T-helper 2 cell treated with Interferon-gamma antibody and Interleukin-4, amounts not matched to agents 5 μg/mL and 100 μg/mL, for 36 hours (primary cell): ENCODE results near the gene RAB3IL1.
A peak's percentile ranks its signal among the peaks of the same experiment; 100 is the strongest.

ENCODE experiments used
- DNase-seq: peaks from one replicate; pipeline ENCODE4 v3.0.0; 2021; ENCODE audit warnings: low spot score
- H3K27ac Mint-ChIP-seq: one replicate; pipeline ENCODE4 v1.8.0; 2021; ENCODE audit warnings: mild to moderate bottlenecking, mixed read lengths
- H3K27me3 Mint-ChIP-seq: one replicate; pipeline ENCODE4 v1.8.0; 2021; ENCODE audit warnings: low read depth, mixed read lengths
- H3K36me3 Mint-ChIP-seq: one replicate; pipeline ENCODE4 v1.8.0; 2021; ENCODE audit warnings: low read depth, mixed read lengths
- H3K4me1 Mint-ChIP-seq: one replicate; pipeline ENCODE4 v1.8.0; 2021; ENCODE audit warnings: low read depth, mixed read lengths
- H3K4me3 Mint-ChIP-seq: one replicate; pipeline ENCODE4 v1.8.0; 2022; ENCODE audit warnings: mild to moderate bottlenecking, moderate library complexity, mixed read lengths
- H3K9me3 Mint-ChIP-seq: one replicate; pipeline ENCODE4 v1.8.0; 2021; ENCODE audit warnings: mixed read lengths

RAB3IL1 gene

GRCh38 chr11:61919705-61920631 lies 2.6 kb upstream of the RAB3IL1 start:
- Mint-ChIP-seq H3K27me3 (peaks cover 49% of the 10 kb centered on the region), H3K4me3 (no peak overlapping the region), H3K4me1 (peaks cover 4% of the 10 kb centered on the region), H3K9me3 (no peaks in the 10 kb centered on the region), H3K36me3 (no peaks in the 10 kb centered on the region), H3K27ac (no peak overlapping the region)
- DNase-seq: no peak

DNA sequence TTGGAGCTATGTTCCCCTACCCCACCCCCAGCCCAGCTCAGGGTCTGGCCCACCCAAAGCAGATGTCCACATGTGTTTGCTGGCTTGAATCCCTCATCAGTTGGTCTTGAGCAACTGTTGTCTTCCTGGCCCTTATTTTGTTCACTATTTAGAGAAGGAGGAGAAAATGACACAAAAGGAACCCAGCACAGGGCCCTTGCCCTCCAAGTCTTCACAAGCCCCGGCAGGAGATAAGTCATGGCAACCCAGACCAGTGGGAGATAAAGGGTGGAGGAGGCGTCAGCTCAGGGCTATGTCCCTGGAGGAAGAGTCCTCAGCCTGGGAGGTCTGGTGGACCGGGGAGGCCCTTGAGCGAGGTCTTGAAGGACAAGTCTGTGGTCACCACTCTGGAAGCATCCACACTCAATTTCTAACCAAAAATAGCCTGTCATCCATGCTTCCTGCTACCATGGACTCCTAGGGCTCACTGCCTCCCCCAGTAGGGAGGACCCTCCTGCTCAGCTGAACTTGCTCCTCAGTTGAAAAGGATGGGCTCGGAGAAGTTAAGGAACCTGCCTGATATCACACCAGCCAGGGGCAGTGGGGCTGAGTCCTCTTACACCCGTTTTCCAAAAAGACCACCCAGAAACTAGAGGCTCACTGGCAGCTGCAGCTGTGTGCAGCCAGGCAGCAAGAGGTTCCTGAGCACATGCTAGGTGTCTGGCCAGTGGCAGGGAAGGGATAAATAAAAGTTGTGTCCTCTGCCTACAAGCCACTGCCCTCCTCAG lies 1.8 kb upstream of the RAB3IL1 start:
- Mint-ChIP-seq H3K27ac (no peak overlapping the region), H3K9me3 (no peaks in the 10 kb centered on the region), H3K4me3 (no peak overlapping the region), H3K27me3 (peaks cover 53% of the 10 kb centered on the region), H3K4me1 (peaks cover 4% of the 10 kb centered on the region), H3K36me3 (no peaks in the 10 kb centered on the region)
- DNase-seq: no peak

GRCh38 chr11:61918251-61918937 lies 1.0 kb upstream of the RAB3IL1 start:
- Mint-ChIP-seq H3K9me3 (no peaks in the 10 kb centered on the region), H3K27me3 (peaks cover 56% of the 10 kb centered on the region), H3K4me1 (peaks cover 4% of the 10 kb centered on the region), H3K4me3 (peak overlapping the region; percentile 69), H3K27ac (no peak overlapping the region), H3K36me3 (no peaks in the 10 kb centered on the region)
- no peak for DNase-seq

GRCh38 chr11:61916737-61917333 lies 531 bp downstream of the RAB3IL1 start:
- peaks cover 56% of the 10 kb centered on the region for H3K27me3 Mint-ChIP-seq
- no peaks in the 10 kb centered on the region for H3K36me3 Mint-ChIP-seq
- H3K27ac Mint-ChIP-seq: no peak overlapping the region
- peak overlapping the region; percentile 24 for H3K4me3 Mint-ChIP-seq
- no peaks in the 10 kb centered on the region for H3K9me3 Mint-ChIP-seq
- peaks cover 4% of the 10 kb centered on the region for H3K4me1 Mint-ChIP-seq
- no peak for DNase-seq

DNA sequence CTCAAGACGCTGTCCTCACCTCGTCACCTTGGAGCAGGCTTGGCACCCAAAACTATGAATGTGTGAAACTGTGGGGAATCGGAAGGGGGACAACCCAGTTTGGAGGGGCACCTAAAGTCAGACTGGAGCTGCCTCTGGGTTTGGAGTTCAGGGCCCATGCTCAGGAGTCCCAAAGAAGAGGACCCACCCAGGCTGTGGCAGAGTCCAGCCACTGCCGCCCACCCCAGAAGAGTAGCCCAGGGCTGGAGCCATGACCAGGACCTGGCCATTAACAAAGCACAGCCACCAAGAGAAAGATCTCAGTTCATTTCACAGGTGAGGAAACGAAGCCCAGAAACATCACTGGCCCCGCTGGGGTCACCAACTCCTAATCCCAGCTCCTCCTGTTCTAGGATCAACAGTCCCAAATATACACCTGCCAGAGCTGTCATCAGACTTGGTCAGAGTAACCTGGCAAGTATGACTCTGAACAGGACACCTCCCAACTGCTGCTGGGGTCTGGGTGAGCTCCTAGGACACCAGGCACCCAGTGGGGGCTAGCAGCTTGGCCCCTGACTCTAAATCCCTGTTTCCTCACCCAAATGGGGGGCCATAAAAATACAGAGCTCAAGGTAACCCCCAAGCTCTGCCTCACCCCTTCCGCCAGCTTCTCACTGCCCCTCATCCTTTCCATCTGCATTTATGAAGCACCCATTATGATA lies 2.7 kb downstream of the RAB3IL1 start:
- Mint-ChIP-seq H3K27ac (no peak overlapping the region), H3K9me3 (no peaks in the 10 kb centered on the region), H3K4me3 (no peak overlapping the region), H3K36me3 (no peaks in the 10 kb centered on the region), H3K27me3 (peaks cover 48% of the 10 kb centered on the region), H3K4me1 (peaks cover 4% of the 10 kb centered on the region)
- no peak for DNase-seq

GRCh38 chr11:61913699-61914395 lies 3.5 kb downstream of the RAB3IL1 start:
- H3K27ac Mint-ChIP-seq: no peak overlapping the region
- peaks cover 41% of the 10 kb centered on the region for H3K27me3 Mint-ChIP-seq
- no peaks in the 10 kb centered on the region for H3K36me3 Mint-ChIP-seq

GRCh38 chr11:61912991-61913698 lies 4.2 kb downstream of the RAB3IL1 start:
- H3K27me3 Mint-ChIP-seq: peaks cover 34% of the 10 kb centered on the region
- no peak overlapping the region for H3K4me3 Mint-ChIP-seq
- H3K36me3 Mint-ChIP-seq: no peaks in the 10 kb centered on the region
- H3K4me1 Mint-ChIP-seq: peaks cover 4% of the 10 kb centered on the region
- H3K9me3 Mint-ChIP-seq: no peaks in the 10 kb centered on the region
- no peak for DNase-seq
- no peak overlapping the region for H3K27ac Mint-ChIP-seq

More at GRCh38 chr11:61913699-61914395, 3.5 kb downstream of the RAB3IL1 start:
- Mint-ChIP-seq H3K9me3 (no peaks in the 10 kb centered on the region), H3K4me1 (peaks cover 4% of the 10 kb centered on the region), H3K4me3 (no peak overlapping the region)
- no peak for DNase-seq

GRCh38 chr11:61912530-61912898 lies 4.9 kb downstream of the RAB3IL1 start:
- Mint-ChIP-seq H3K4me1 (no peaks in the 10 kb centered on the region), H3K9me3 (no peaks in the 10 kb centered on the region), H3K4me3 (no peak overlapping the region), H3K27ac (no peak overlapping the region), H3K27me3 (peaks cover 27% of the 10 kb centered on the region), H3K36me3 (no peaks in the 10 kb centered on the region)
- DNase-seq: no peak

DNA sequence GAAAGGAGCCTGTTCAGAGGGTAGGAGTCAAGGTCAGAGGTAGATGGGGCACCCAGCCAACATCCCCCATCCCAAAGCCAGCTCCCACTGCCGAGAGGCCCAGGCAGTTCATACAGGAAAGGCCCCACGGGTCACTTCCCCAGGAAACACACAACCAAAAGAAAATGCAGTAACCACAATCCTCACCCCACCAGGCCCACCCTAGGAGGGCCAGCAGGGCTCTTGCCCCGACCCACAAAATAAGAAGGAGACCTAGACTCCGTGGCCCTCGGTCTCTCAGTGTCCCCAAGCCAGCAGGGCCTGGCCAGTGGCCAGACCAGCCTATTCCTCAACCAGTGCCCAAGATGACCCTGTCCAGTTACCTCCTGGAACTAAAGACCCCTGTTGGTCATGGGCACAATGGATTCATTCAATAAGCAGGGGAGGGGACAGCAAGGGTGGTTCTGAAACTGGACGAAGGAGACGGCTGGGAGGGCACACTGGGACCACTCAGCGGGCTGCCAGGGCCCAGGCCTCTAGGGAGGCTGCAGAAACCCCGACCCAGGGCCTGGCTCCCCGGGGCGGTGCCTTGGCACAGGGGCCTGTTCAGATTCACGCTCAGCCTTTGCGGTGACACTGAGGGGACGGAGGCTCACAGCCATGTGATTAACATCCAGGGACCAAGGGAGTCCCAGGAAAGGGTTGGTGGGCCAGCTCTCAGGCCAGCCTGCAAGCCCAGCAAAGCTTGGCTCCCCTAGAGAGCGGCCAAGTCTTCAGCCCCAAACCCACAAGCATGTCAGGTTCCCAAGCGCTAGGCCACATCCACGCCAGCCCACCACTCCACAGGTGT lies 5.5 kb downstream of the RAB3IL1 start:
- H3K4me1 Mint-ChIP-seq: no peaks in the 10 kb centered on the region
- H3K27ac Mint-ChIP-seq: no peak overlapping the region
- H3K27me3 Mint-ChIP-seq: peaks cover 26% of the 10 kb centered on the region

GRCh38 chr11:61911128-61911700 lies 6.2 kb downstream of the RAB3IL1 start:
- no peak overlapping the region for H3K4me3 Mint-ChIP-seq
- H3K36me3 Mint-ChIP-seq: no peaks in the 10 kb centered on the region
- no peaks in the 10 kb centered on the region for H3K4me1 Mint-ChIP-seq
- H3K27ac Mint-ChIP-seq: no peak overlapping the region
- peaks cover 19% of the 10 kb centered on the region for H3K27me3 Mint-ChIP-seq
- no peaks in the 10 kb centered on the region for H3K9me3 Mint-ChIP-seq
- DNase-seq: no peak

More for the DNA sequence above, 5.5 kb downstream of the RAB3IL1 start:
- no peak for DNase-seq
- H3K4me3 Mint-ChIP-seq: no peak overlapping the region
- no peaks in the 10 kb centered on the region for H3K36me3 Mint-ChIP-seq
- no peaks in the 10 kb centered on the region for H3K9me3 Mint-ChIP-seq

DNA sequence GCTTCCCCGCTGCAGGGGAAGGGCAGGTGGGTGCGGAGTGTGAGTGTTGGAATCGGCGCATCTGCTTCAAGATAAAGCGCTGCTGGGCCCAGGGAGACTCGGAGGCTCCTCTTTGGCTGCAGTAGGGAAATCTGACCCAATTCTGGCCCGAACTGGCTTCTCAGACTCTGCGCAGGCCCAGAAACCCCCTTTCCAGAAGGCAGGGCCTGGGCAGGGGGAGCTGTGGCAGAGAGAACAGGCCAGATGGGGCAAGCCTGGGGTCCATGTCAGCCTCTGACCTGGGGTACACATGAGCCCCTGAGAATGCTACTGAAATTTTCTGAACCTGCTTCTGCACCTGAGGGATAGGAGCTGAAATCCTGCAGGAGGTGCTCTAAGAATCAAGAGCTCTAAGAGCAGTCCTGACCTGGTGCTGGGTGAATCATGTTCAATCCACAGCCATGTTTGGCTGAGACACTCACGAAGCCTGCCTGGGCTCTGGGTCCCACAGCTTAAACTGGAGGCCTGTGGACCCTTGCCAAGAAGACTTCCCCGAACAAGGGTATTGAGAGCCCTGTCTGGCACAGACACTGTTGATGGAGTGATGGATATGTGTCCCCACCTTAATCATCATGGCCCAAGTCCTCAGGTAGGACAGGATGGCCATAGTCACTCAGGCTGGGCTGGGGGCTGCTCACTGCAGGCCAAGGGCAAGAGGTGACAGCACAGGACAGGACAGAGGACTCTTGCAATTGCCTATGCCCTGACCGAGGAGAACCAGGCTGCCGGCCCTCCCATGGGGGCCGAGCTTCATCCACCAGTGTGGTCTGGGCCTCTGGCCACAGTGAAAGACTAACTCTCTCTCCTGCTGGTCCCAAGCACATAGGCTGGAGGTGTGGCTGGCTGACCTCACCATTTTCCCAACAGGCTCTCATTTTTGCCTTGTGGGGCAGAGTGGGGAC lies 6.9 kb downstream of the RAB3IL1 start:
- H3K36me3 Mint-ChIP-seq: no peaks in the 10 kb centered on the region
- no peaks in the 10 kb centered on the region for H3K9me3 Mint-ChIP-seq
- no peak for DNase-seq
- H3K27me3 Mint-ChIP-seq: peaks cover 15% of the 10 kb centered on the region
- H3K4me3 Mint-ChIP-seq: no peak overlapping the region
- no peaks in the 10 kb centered on the region for H3K4me1 Mint-ChIP-seq
- no peak overlapping the region for H3K27ac Mint-ChIP-seq
